ENCODE data around the gene MYO7A.
"Not testable (repeated sequence)": the region's sequence is repeated elsewhere in the genome, so short reads cannot be mapped to it uniquely, and the experiment has no call there.

MYO7A gene

DNA sequence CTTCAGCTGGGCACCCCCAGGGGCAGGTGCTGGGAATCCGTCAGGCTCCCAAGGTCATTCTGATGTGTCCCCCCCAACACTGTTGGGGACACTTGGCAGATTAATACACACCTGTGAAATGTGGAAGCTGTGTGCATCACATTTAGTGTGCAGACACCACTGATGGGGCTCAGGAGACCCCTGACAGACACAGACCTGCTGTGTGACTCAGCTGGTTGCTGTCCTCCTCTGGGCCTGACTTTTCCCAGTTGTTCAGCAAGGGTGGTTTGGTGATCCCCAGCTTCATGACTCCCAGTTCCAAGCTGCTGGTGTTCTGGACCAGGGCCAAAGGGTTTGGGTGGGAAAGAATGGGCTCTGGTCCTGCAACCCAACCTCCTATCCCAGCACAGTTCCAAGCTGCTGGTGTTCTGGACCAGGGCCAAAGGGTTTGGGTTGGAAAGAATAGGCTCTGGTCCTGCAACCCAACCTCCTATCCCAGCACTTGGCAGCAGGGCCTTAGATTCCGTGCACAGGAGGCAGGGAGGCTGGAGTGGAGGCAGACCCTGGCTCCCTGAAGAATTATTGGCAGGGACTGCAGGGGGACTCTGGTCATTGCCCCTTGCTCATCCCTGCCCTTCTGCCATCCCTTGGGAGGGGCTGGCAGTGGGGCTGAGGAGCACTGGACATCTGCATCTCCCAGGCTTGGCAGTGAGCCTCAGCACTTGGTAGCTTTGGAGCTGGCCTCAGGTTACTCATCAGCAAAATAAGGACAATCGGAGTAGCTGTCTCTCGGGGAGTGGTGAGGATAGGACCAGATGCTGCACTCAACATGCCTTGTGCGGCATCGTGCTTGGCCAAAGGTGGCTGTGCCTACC, 33.8 kb upstream of the MYO7A start:
- no peak overlapping the region for H3K9ac ChIP-seq (ENCODE audit: low read depth, low read length)
- no peaks in the 10 kb centered on the region for H3K36me3 ChIP-seq (ENCODE audit: insufficient read depth, low read length)
- H3K4me1 ChIP-seq (ENCODE audit: insufficient read depth, low read length) = no peaks in the 10 kb centered on the region
- H3K9me3 ChIP-seq (ENCODE audit: insufficient read depth, low read depth, low read length) = no peaks in the 10 kb centered on the region
- no peak overlapping the region for H3K4me3 ChIP-seq (ENCODE audit: low read length)
- no peak overlapping the region for H3K27ac ChIP-seq (ENCODE audit: low read depth, low read length)
- WGBS = 92% methylated on average over 6 of the region's 6 CpGs
- no peaks in the 10 kb centered on the region for H3K27me3 ChIP-seq (ENCODE audit: insufficient read depth, low read length)

DNA sequence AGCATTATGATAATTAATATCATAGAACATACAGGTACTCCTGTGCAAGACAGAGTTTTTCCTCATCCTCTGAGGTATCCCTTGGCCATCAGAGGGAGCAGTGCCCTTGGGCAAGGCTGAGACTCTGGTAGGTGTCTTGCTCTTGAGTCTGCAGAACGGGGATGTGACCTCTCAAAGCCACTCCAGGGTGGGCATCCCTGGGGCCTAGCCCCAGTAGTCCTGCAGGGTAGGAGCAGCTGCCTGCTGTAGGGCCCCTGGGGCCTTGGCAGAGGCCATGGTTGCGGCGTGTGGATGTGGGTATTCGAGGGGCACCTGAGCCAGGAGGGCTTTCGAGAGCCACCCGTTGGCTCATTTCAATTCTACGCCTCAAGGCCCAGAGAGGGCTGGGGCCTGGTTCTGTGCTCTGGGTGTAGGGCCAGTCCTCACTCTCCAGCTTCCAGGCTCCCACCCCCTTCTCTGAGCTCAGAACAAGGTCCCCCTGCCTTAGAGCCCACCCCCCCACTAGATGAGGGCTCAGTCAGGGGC, 33.1 kb upstream of the MYO7A start:
- no peaks in the 10 kb centered on the region for H3K36me3 ChIP-seq (ENCODE audit: insufficient read depth, low read length)
- H3K27ac ChIP-seq (ENCODE audit: low read depth, low read length) = no peak overlapping the region
- no peak overlapping the region for H3K4me3 ChIP-seq (ENCODE audit: low read length)
- no peaks in the 10 kb centered on the region for H3K27me3 ChIP-seq (ENCODE audit: insufficient read depth, low read length)
- 94% methylated on average over 7 of the region's 7 CpGs for WGBS
- H3K9ac ChIP-seq (ENCODE audit: low read depth, low read length) = no peak overlapping the region
- no peaks in the 10 kb centered on the region for H3K9me3 ChIP-seq (ENCODE audit: insufficient read depth, low read depth, low read length)
- H3K4me1 ChIP-seq (ENCODE audit: insufficient read depth, low read length) = no peaks in the 10 kb centered on the region

DNA sequence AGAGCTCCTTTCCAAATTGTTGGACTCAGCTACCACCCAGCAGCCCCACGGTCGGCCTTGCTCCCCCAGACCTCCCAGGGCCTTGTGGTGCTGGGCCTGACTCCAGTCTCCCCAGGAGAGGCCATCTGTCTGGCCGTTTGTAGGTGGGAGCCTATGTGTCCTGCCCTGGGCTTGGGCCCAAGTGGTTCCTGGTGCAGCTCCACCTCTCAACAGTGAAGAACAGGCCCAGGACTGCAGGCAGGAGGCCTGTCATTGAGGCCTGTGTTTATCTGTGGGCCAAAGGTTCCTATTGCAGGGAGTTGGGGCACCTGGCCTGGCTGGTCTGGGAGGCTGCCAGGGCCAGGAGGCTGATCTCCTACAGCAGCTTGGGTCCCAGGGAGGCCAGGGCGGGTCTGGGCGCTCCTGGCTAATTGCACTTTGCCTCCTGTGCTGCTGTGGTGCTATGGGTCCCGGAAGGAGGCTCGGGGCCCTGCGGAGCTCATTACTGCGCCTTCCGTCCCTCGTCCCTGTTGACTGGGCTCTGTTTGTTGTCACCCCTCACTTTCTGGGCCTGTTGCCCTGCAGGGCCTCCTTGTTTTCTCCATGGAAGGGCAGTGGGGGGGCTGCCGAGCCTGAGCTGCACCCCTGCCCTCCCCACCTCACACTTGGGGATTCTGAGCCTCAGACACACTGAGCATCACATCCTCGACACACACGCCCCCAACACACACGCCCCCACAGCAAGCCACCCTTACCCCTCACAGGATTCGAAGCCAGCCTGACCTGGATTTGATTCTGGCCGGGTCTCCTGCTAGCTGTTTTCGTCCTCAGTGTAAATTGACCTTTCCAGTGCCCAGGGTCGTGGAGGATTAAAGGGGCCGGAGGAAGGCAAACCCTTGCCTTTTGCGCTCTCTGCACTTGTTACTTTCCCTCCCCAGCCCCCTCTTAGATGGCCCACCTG, 32.2 kb upstream of the MYO7A start:
- Histone ChIP-seq H3K27ac (ENCODE audit: low read depth, low read length) (no peak overlapping the region), H3K36me3 (ENCODE audit: insufficient read depth, low read length) (no peaks in the 10 kb centered on the region), H3K4me1 (ENCODE audit: insufficient read depth, low read length) (no peaks in the 10 kb centered on the region), H3K4me3 (ENCODE audit: low read length) (no peak overlapping the region), H3K9ac (ENCODE audit: low read depth, low read length) (no peak overlapping the region), H3K27me3 (ENCODE audit: insufficient read depth, low read length) (no peaks in the 10 kb centered on the region), H3K9me3 (ENCODE audit: insufficient read depth, low read depth, low read length) (no peaks in the 10 kb centered on the region)
- WGBS = 88% methylated on average over 21 of the region's 21 CpGs

DNA sequence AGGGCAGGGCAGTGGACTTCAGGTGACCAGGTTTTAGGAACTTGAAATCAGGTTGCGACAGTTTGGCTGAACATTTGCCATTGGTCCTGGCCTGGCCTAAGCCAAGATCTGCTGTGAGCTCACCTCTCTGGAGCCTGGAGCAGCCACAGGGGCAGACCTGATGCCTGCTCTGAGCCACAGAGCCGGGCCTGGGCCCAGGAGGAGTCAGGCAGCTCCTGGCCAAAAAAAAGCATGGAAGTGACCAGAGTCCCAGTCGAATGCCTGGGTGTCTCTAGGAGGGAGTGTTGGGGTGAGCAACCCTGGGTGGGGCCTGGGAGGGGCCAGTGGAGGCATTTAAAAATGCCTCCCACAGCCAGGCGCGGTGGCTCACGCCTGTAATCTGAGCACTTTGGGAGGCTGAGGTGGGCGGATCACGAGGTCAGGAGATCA, 31.4 kb upstream of the MYO7A start:
- no peak overlapping the region for H3K9ac ChIP-seq (ENCODE audit: low read depth, low read length)
- 90% methylated on average over 8 of the region's 8 CpGs for WGBS
- no peak overlapping the region for H3K27ac ChIP-seq (ENCODE audit: low read depth, low read length)

DNA sequence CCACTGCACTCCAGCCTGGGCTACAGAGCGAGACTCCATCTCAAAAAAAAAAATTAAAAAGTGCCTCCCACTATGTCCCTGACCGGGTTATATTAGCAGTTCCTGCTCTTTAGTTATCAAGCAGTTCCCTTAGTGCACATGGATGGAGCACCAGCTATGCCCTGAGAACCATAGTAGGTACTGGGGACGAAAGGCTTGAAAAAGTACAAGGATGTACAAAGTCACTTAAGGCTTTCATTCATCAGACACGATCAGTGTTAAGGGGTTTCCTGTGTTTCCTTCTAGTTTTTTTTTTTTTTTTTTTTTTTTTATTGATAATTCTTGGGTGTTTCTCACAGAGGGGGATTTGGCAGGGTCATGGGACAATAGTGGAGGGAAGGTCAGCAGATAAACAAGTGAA, 30.9 kb upstream of the MYO7A start:
- 96% methylated on average over 4 of the region's 4 CpGs for WGBS

More for the DNA sequence above, 31.4 kb upstream of the MYO7A start:
- Histone ChIP-seq H3K9me3 (ENCODE audit: insufficient read depth, low read depth, low read length) (no peaks in the 10 kb centered on the region), H3K27me3 (ENCODE audit: insufficient read depth, low read length) (no peaks in the 10 kb centered on the region), H3K4me3 (ENCODE audit: low read length) (no peak overlapping the region), H3K4me1 (ENCODE audit: insufficient read depth, low read length) (no peaks in the 10 kb centered on the region), H3K36me3 (ENCODE audit: insufficient read depth, low read length) (no peaks in the 10 kb centered on the region)

DNA sequence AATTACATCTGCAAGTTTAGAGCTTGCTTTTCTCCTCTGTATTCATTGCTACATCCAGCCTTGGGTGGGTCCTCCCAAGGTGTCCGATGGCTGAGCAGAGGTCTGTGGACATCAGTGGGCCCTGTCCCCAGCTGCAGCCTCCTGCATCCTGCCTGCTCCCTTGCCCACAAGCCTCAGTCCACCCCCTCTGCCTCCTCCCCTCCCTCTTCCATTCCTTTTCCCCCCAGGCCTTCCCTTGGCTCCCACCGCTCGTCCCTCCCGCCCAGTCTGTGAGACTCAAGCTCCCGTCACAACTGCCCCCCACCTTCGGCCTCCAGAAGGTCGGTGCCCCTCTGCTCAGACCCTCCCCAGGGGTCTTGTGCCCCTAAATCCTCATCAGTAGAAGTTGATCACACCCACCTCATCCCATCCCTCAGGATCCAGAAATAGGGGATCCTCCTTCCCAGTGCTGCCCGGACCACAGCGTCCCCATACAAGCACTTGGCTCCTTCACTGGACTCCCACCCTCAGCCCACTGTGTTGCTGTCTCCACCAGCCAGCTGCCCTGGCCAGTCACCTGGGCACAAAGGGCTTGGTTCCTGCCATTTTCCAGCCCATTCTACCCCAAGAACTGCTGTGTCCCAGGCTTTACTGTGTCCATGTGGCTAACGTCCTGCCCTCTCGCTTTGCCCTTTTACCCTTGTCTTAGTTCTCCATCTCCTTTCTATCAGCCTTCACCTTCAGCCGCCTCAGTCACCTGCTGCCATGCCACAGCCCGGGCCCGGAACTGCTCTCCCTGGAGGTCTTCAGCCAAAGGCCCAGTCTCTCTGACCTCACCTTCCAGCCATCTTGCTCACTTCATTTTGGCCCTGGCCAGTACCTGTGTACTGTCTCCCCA, 27.6 kb upstream of the MYO7A start:
- no peak overlapping the region for H3K27ac ChIP-seq (ENCODE audit: low read depth, low read length)
- H3K36me3 ChIP-seq (ENCODE audit: insufficient read depth, low read length) = no peaks in the 10 kb centered on the region

More for the DNA sequence above, 30.9 kb upstream of the MYO7A start:
- H3K9ac ChIP-seq (ENCODE audit: low read depth, low read length); H3K4me1 ChIP-seq (ENCODE audit: insufficient read depth, low read length); H3K27ac ChIP-seq (ENCODE audit: low read depth, low read length); H3K27me3 ChIP-seq (ENCODE audit: insufficient read depth, low read length); H3K9me3 ChIP-seq (ENCODE audit: insufficient read depth, low read depth, low read length); H3K4me3 ChIP-seq (ENCODE audit: low read length); H3K36me3 ChIP-seq (ENCODE audit: insufficient read depth, low read length): not testable (repeated sequence)

DNA sequence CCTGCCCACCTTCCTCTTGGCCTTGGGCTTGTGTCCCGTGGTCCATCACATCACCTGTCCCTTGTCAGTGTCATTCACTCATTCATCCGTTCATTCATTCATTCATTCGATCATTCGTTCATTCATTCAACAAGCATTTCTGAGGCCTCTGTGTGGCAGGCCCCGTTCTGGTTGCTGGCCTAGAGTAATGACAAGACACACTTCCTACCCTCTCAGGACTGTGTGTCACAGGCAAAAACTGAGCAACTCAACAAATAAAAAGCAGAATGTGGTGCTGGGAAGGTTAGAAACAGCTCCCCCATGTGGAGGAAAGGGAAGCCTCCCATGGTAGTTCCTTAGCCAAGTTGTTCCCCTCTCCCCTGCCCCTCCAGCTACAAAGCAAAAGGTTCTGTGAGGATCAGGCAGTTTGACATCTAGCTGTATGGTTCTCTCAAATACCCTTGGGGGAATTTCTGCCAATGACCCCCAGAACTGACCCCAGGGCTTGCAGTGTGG, 27.0 kb upstream of the MYO7A start:
- Histone ChIP-seq H3K27ac (ENCODE audit: low read depth, low read length) (no peak overlapping the region), H3K27me3 (ENCODE audit: insufficient read depth, low read length) (no peaks in the 10 kb centered on the region), H3K4me1 (ENCODE audit: insufficient read depth, low read length) (no peaks in the 10 kb centered on the region), H3K36me3 (ENCODE audit: insufficient read depth, low read length) (no peaks in the 10 kb centered on the region), H3K4me3 (ENCODE audit: low read length) (no peak overlapping the region), H3K9me3 (ENCODE audit: insufficient read depth, low read depth, low read length) (no peaks in the 10 kb centered on the region), H3K9ac (ENCODE audit: low read depth, low read length) (no peak overlapping the region)
- 91% methylated on average over 5 of the region's 5 CpGs for WGBS

More for the DNA sequence above, 27.6 kb upstream of the MYO7A start:
- H3K9ac ChIP-seq (ENCODE audit: low read depth, low read length) = no peak overlapping the region
- no peaks in the 10 kb centered on the region for H3K9me3 ChIP-seq (ENCODE audit: insufficient read depth, low read depth, low read length)
- H3K4me1 ChIP-seq (ENCODE audit: insufficient read depth, low read length) = no peaks in the 10 kb centered on the region
- no peaks in the 10 kb centered on the region for H3K27me3 ChIP-seq (ENCODE audit: insufficient read depth, low read length)
- H3K4me3 ChIP-seq (ENCODE audit: low read length) = no peak overlapping the region
- 93% methylated on average over 14 of the region's 14 CpGs for WGBS

DNA sequence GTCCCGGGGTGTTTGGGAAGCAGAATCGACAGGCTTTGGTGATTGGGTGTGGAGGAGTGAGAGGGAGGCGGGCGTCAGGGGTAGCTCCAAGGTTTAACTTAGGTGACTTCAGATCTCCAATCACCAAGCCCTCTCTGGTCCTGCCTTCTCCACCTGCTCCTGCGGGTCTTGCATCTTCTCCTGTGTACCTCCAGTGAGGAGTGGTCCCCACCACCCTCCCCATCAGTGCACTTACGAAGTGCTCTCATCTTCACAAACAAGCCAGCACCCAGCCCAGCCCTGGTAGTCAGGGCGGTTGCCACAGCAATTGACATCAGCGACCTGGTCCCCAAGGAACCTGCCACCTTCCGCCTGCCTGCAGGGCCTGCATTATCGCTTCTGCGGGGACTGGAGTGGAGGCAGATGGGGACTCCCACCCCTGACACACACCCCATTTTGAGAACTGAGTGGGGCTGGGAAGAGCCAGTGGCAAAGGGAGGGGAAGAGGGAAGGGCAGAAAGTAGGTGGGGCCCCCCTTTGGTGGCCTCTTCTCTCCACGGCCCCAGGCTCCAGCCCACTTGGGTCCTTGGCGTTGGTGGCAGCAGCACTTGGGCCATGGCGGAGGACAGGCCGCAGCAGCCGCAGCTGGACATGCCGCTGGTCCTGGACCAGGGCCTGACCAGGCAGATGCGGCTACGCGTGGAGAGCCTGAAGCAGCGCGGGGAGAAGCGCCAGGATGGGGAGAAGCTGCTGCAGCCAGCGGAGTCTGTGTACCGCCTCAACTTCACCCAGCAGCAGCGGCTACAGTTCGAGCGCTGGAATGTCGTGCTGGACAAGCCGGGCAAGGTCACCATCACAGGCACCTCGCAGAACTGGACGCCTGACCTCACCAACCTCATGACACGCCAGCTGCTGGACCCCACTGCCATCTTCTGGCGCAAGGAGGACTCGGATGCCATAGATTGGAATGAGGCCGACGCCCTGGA, 25.5 kb upstream of the MYO7A start, which contains the start of gene OMP:
Gene OMP, plus strand, starts transcription at position 595 of the 965 bp plus-strand sequence. Its CDS starts 0 bp downstream, at position 595.
- 95% methylated on average over 37 of the region's 37 CpGs for WGBS
- no peak within 1 kb of the TSS for H3K27ac ChIP-seq (ENCODE audit: low read depth, low read length)
- H3K4me1 ChIP-seq (ENCODE audit: insufficient read depth, low read length) = no peaks in the 10 kb centered on the region
- H3K9ac ChIP-seq (ENCODE audit: low read depth, low read length) = no peak within 1 kb of the TSS
- no peak within 1 kb of the TSS for H3K4me3 ChIP-seq (ENCODE audit: low read length)
- no peaks in the 10 kb centered on the region for H3K36me3 ChIP-seq (ENCODE audit: insufficient read depth, low read length)
- H3K27me3 ChIP-seq (ENCODE audit: insufficient read depth, low read length) = no peaks in the 10 kb centered on the region
- no peaks in the 10 kb centered on the region for H3K9me3 ChIP-seq (ENCODE audit: insufficient read depth, low read depth, low read length)

DNA sequence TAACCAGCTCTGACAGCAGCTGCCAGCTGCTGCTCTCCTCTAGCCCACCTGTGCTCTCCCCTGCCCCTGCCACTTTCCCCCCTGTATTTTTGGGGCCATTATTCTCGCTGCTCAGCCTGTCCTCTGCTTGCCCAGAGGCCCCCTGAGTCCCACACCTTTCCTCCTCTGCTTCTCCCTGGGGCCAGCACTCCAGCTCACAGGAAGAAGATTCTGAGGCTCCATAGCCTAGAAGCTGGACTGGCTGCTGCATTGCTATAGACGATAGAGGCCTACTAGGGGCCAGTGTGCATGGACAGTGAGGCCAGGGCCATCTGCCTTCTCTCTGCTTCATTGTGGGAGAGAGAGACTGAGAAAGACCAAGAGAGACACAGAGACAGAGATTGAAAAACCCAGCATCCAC, 24.7 kb upstream of the MYO7A start:
- H3K4me1 ChIP-seq (ENCODE audit: insufficient read depth, low read length) = no peaks in the 10 kb centered on the region

More for the DNA sequence above, 24.7 kb upstream of the MYO7A start:
- WGBS = 91% methylated on average over 2 of the region's 2 CpGs
- no peak overlapping the region for H3K27ac ChIP-seq (ENCODE audit: low read depth, low read length)
- H3K4me3 ChIP-seq (ENCODE audit: low read length) = no peak overlapping the region
- no peaks in the 10 kb centered on the region for H3K27me3 ChIP-seq (ENCODE audit: insufficient read depth, low read length)
- no peaks in the 10 kb centered on the region for H3K36me3 ChIP-seq (ENCODE audit: insufficient read depth, low read length)
- H3K9me3 ChIP-seq (ENCODE audit: insufficient read depth, low read depth, low read length) = no peaks in the 10 kb centered on the region
- H3K9ac ChIP-seq (ENCODE audit: low read depth, low read length) = no peak overlapping the region

All from HUES64 (cell line).